ENCODE results near the gene IGF1. TPM values are rescaled to one million over a fixed set of nuclear protein-coding genes. Genes with fewer than 3 reads are reported as not detected.
"Not testable (repeated sequence)": the region's sequence is repeated elsewhere in the genome, so short reads cannot be mapped to it uniquely, and the experiment has no call there.

Gene IGF1
- total RNA-seq, 2 donors from 2014 or later = 15.8 to 44.8 TPM

GRCh38 chr12:102452605-102453004 lies 27.8 kb downstream of the IGF1 start:
- no peaks in the 10 kb centered on the region for H3K36me3 ChIP-seq (replicated peaks in 1 of 2; ENCODE audit: insufficient read depth in 1 of 2, low read depth in 2 of 2)
- 74 to 90% methylated on average over 2 of the region's 2 CpGs for WGBS, 2 donors
- no peak overlapping the region for H3K4me3 ChIP-seq
- TF ChIP-seq POLR2A (IDR thresholded peaks at IDR 0.05) (no peak), CTCF (IDR thresholded peaks at IDR 0.05) (no peak)
- no peak for DNase-seq
- ATAC-seq = no peak
- no peaks in the 10 kb centered on the region for H3K9me3 ChIP-seq
- no peak overlapping the region for H3K27ac ChIP-seq
- no peaks in the 10 kb centered on the region for H3K27me3 ChIP-seq
- H3K4me1 ChIP-seq = peaks cover 7% of the 10 kb centered on the region
- intact Hi-C loops (cut with DNase I) = no loop called here

- H3K27ac ChIP-seq; DNase-seq; H3K9me3 ChIP-seq; intact Hi-C loops (cut with DNase I); H3K36me3 ChIP-seq (replicated peaks in 1 of 2; ENCODE audit: insufficient read depth in 1 of 2, low read depth in 2 of 2); H3K27me3 ChIP-seq; ATAC-seq; H3K4me1 ChIP-seq; H3K4me3 ChIP-seq: not testable (repeated sequence)
- WGBS, 2 donors = 78 to 83% methylated on average over 3 of the region's 3 CpGs
These were observed 31.3 kb downstream of the IGF1 start for GRCh38 chr12:102449018-102449417.

- DNase-seq; H3K27ac ChIP-seq; H3K4me3 ChIP-seq; intact Hi-C loops (cut with DNase I); H3K36me3 ChIP-seq (replicated peaks in 1 of 2; ENCODE audit: insufficient read depth in 1 of 2, low read depth in 2 of 2); ATAC-seq; H3K9me3 ChIP-seq; H3K4me1 ChIP-seq; H3K27me3 ChIP-seq: not testable (repeated sequence)
- WGBS, 2 donors = 47 to 59% methylated on average over 3 of the region's 3 CpGs
These were observed 32.9 kb downstream of the IGF1 start for GRCh38 chr12:102447426-102447825.

- no peak for DNase-seq
- TF ChIP-seq CTCF (IDR thresholded peaks at IDR 0.05) (no peak), POLR2A (IDR thresholded peaks at IDR 0.05) (no peak)
- intact Hi-C loops (cut with DNase I) = no loop called here
These were observed 35.7 kb downstream of the IGF1 start for GRCh38 chr12:102444707-102445106.

GRCh38 chr12:102444093-102444492 lies 36.3 kb downstream of the IGF1 start:
- no peak overlapping the region for H3K4me3 ChIP-seq
- H3K27me3 ChIP-seq = no peaks in the 10 kb centered on the region
- H3K27ac ChIP-seq = no peak overlapping the region
- no peaks in the 10 kb centered on the region for H3K4me1 ChIP-seq
- no peak for TF ChIP-seq POLR2A (IDR thresholded peaks at IDR 0.05)
- TF ChIP-seq CTCF (IDR thresholded peaks at IDR 0.05) = no peak
- intact Hi-C loops (cut with DNase I) = no loop called here
- ATAC-seq = no peak
- no peaks in the 10 kb centered on the region for H3K36me3 ChIP-seq (replicated peaks in 1 of 2; ENCODE audit: insufficient read depth in 1 of 2, low read depth in 2 of 2)
- no peak for DNase-seq
- no peaks in the 10 kb centered on the region for H3K9me3 ChIP-seq
- 83 to 97% methylated on average over 3 of the region's 3 CpGs for WGBS, 2 donors

More at GRCh38 chr12:102444707-102445106, 35.7 kb downstream of the IGF1 start:
- H3K4me3 ChIP-seq = no peak overlapping the region
- no peaks in the 10 kb centered on the region for H3K4me1 ChIP-seq
- no peaks in the 10 kb centered on the region for H3K9me3 ChIP-seq
- H3K27ac ChIP-seq = no peak overlapping the region
- no peaks in the 10 kb centered on the region for H3K36me3 ChIP-seq (replicated peaks in 1 of 2; ENCODE audit: insufficient read depth in 1 of 2, low read depth in 2 of 2)
- 74 to 84% methylated on average over 7 of the region's 7 CpGs for whole genome bisulfite sequencing, 2 donors
- no peak for ATAC-seq
- H3K27me3 ChIP-seq = no peaks in the 10 kb centered on the region

GRCh38 chr12:102441077-102441596 lies 39.2 kb downstream of the IGF1 start:
- H3K27ac ChIP-seq = no peak overlapping the region
- DNase-seq (no peak), ATAC-seq (no peak)
- no peaks in the 10 kb centered on the region for H3K9me3 ChIP-seq
- TF ChIP-seq CTCF (IDR thresholded peaks at IDR 0.05) = no peak
- no peak for TF ChIP-seq POLR2A (IDR thresholded peaks at IDR 0.05)
- H3K4me3 ChIP-seq = no peak overlapping the region
- WGBS, 2 donors = 86 to 87% methylated on average over 1 of the region's 1 CpG
- H3K27me3 ChIP-seq = no peaks in the 10 kb centered on the region
- no peaks in the 10 kb centered on the region for H3K36me3 ChIP-seq (replicated peaks in 1 of 2; ENCODE audit: insufficient read depth in 1 of 2, low read depth in 2 of 2)
- peaks cover 11% of the 10 kb centered on the region for H3K4me1 ChIP-seq
- intact Hi-C loops (cut with DNase I) = no loop called here
